SK-N-SH treated with all-trans-retinoic acid at 6 μM for 48 hours (cell line): ENCODE measurements around the gene PRR5.

ENCODE experiments used
- ARNTL ChIP-seq: fragments of 450-650 bp; formaldehyde crosslinking; IDR thresholded peaks from 2 replicates; pipeline ENCODE4 v1.5.0; 2020; ENCODE audit warnings: low read depth, mild to moderate bottlenecking, moderate library complexity, borderline replicate concordance
- CSDC2 ChIP-seq: fragments of 250-450 bp; sonication (Bioruptor Pico); IDR thresholded peaks from 2 replicates; pipeline ENCODE4 v1.5.0; 2020; ENCODE audit warnings: mild to moderate bottlenecking, moderate library complexity
- SNAI2 ChIP-seq: fragments of 250-450 bp; sonication (Bioruptor Pico); IDR thresholded peaks from 2 replicates; pipeline ENCODE4 v1.5.0; 2020; ENCODE audit warnings: mild to moderate bottlenecking, moderate library complexity
- TOX ChIP-seq: fragments of 250-450 bp; sonication (Bioruptor Pico); IDR thresholded peaks from 2 replicates; pipeline ENCODE4 v1.8.0; 2021; ENCODE audit warnings: mild to moderate bottlenecking, moderate library complexity, borderline replicate concordance
- ZNF8 ChIP-seq: fragments of 450-650 bp; formaldehyde crosslinking; IDR thresholded peaks from 2 replicates; pipeline ENCODE4 v1.5.0; 2020; ENCODE audit warnings: mild to moderate bottlenecking, moderate library complexity

- no peak for TF ChIP-seq ARNTL (CRISPR knock-in tag)
- no peak for TF ChIP-seq TOX (CRISPR knock-in tag)
- no peak for TF ChIP-seq ZNF8 (CRISPR knock-in tag)
- no peak for TF ChIP-seq SNAI2
- no peak for TF ChIP-seq CSDC2 (CRISPR knock-in tag)
These were observed 35.8 kb upstream of the PRR5 start for GRCh38 chr22:44666207-44666585.
